GM12878 (cell line): ENCODE data around the gene NTM. TPM values are rescaled to one million over a fixed set of nuclear protein-coding genes. Genes with fewer than 3 reads are reported as not detected.

ENCODE experiments used
- ATAC-seq: fragments of 200-7000 bp; cut with Tn5 transposase; 3 replicates; pipeline ENCODE4 v1.9.1; 2020; ENCODE audit warnings: mild to moderate bottlenecking, moderate library complexity
- BruUV-seq: library from RNA; stranded (reverse); fragments of 400-500 nt; replicated peaks from 2 replicates; lab custom pipeline; 2021; lab: Mats Ljungman, UMichigan
- CTCF ChIA-PET: fragments of 300-600 bp; sonication (Branson Sonifier 250); formaldehyde crosslinking; extraction: SDS; loops from one replicate; lab custom pipeline; 2021; ENCODE audit warnings: inconsistent platforms; lab: Yijun Ruan, JAX
- POLR2A ChIA-PET: fragments of 350-600 bp; formaldehyde crosslinking; extraction: SDS; loops from one replicate; lab custom pipeline; 2021; ENCODE audit warnings: inconsistent platforms; lab: Charles Lee
- RAD21 ChIA-PET: fragments of 300-600 bp; sonication (Branson Sonifier 250); formaldehyde crosslinking; loops from one replicate; lab custom pipeline; 2023; ENCODE audit warnings: antibody characterized with exemption; ENCODE audit not compliant: unreplicated experiment; lab: Charles Lee
- SMC1A ChIA-PET: fragments of 300-600 bp; sonication (Branson Sonifier 250); formaldehyde crosslinking; loops from one replicate; lab custom pipeline; 2023; ENCODE audit not compliant: unreplicated experiment, uncharacterized antibody; lab: Charles Lee
- DNase-seq: peaks from one replicate; pipeline ENCODE4 v3.0.0-alpha.2; 2011; ENCODE audit warnings: low read depth, low spot score
- FAIRE-seq: peaks from 3 replicates; lab custom pipeline; 2011; peaks lifted over from hg19 to GRCh38; lab: Jason Lieb, UNC
- H2AFZ ChIP-seq: 2 replicates; pipeline ENCODE4 v1.6.0; 2011; ENCODE audit warnings: low read depth, low read length, control low read depth; ENCODE audit not compliant: control insufficient read depth
- H3K27ac ChIP-seq: 2 replicates; pipeline ENCODE4 v1.5.1; 2011; ENCODE audit warnings: control low read depth; ENCODE audit not compliant: control insufficient read depth, insufficient read depth
- H3K27me3 ChIP-seq, 2 experiments: replicated peaks in 1 of 2; 2 replicates each; pipeline versions ENCODE4 v1.6.0 to v1.6.1; 2011; ENCODE audit warnings: low read length in 1 of 2; ENCODE audit not compliant: control insufficient read depth in 2 of 2, insufficient read depth in 2 of 2
- H3K36me3 ChIP-seq, 2 experiments: 2 replicates each; pipeline ENCODE4 v1.5.1; 2011; ENCODE audit warnings: low read length in 1 of 2; ENCODE audit not compliant: control insufficient read depth in 2 of 2, insufficient read depth in 2 of 2
- H3K4me1 ChIP-seq: 2 replicates; pipeline ENCODE4 v1.6.1; 2011; ENCODE audit warnings: mild to moderate bottlenecking, low read length, moderate library complexity, mixed read lengths; ENCODE audit not compliant: control insufficient read depth, insufficient read depth
- H3K4me2 ChIP-seq: 2 replicates; pipeline ENCODE4 v1.6.0; 2011; ENCODE audit warnings: control low read depth; ENCODE audit not compliant: control insufficient read depth, insufficient read depth
- H3K4me3 ChIP-seq: fragments of 200-600 bp; sonication (generic); 2 replicates; pipeline ENCODE4 v1.5.1; 2016
- H3K79me2 ChIP-seq: 2 replicates; pipeline ENCODE4 v1.6.0; 2011; ENCODE audit warnings: low read length; ENCODE audit not compliant: control insufficient read depth, insufficient read depth
- H3K9ac ChIP-seq: 2 replicates; pipeline ENCODE4 v1.8.0; 2011; ENCODE audit warnings: low read length, control low read depth, mixed read lengths; ENCODE audit not compliant: control insufficient read depth, insufficient read depth
- H3K9me3 ChIP-seq: replicated peaks from 3 replicates; pipeline ENCODE4 v1.5.1; 2011; ENCODE audit warnings: mild to moderate bottlenecking, low read length; ENCODE audit not compliant: control insufficient read depth, insufficient read depth
- H4K20me1 ChIP-seq: 2 replicates; pipeline ENCODE4 v1.6.0; 2011; ENCODE audit not compliant: control insufficient read depth, insufficient read depth
- IKZF1 ChIP-seq: fragments of 450-650 bp; conservative IDR thresholded peaks from 2 replicates; pipeline ENCODE4 v1.6.1; 2017; ENCODE audit warnings: antibody characterized with exemption, mild to moderate bottlenecking
- PML ChIP-seq: IDR thresholded peaks from 2 replicates; pipeline ENCODE4 v1.6.1; 2012; ENCODE audit warnings: low read length, inconsistent platforms
- RAD21 ChIP-seq: IDR thresholded peaks from 2 replicates; pipeline ENCODE4 v1.6.1; 2011; ENCODE audit warnings: mild to moderate bottlenecking, low read depth, low read length, moderate library complexity; ENCODE audit not compliant: insufficient read depth
- TARDBP ChIP-seq: IDR thresholded peaks from 2 replicates; pipeline ENCODE4 v1.6.1; 2016; ENCODE audit warnings: borderline replicate concordance
- ZNF384 ChIP-seq: IDR thresholded peaks from 2 replicates; pipeline ENCODE4 v1.6.1; 2012; ENCODE audit warnings: low read depth, mild to moderate bottlenecking, low read length, improper control_type of control experiment, borderline replicate concordance
- WGBS: methylation state at CpG from one replicate; pipeline ENCODE4 v1.1.6; 2016; ENCODE audit warnings: low lambda C conversion rate; ENCODE audit not compliant: insufficient replicate concordance, insufficient coverage; ENCODE audit errors: missing lambda C conversion rate; 5-methylcytosine and 5-hydroxymethylcytosine counted together
- in situ Hi-C: fragments of 300-500 bp; cut with MboI; formaldehyde crosslinking; loops from 9 replicates; pipeline ENCODE4 v1.14.3; 2018; ENCODE audit warnings: mixed read lengths
- intact Hi-C: fragments of 100-400 bp; cut with micrococcal nuclease; formaldehyde crosslinking; loops from one replicate; pipeline ENCODE4 v1.14.2; 2022; ENCODE audit not compliant: unreplicated experiment
- polyA plus RNA-seq, 11 experiments: library from polyadenylated mRNA; depleted of rRNA in 4 of 11; unstranded in 6 of 11; stranded (reverse) in 5 of 11; fragments of >200 nt; fragmentation: Nextera tagmentation in 4 of 11; fragmentation: Illumina TruSeq in 1 of 11; extraction: Ambion mirVana in 4 of 11; extraction: Trizol in 1 of 11; gene quantifications; 1 replicate in 1 of 11; 2 replicates in 10 of 11; pipeline versions ENCODE4 v1.2.1 to v1.2.3, GENCODE V29; 2011 to 2016; ENCODE audit warnings: inconsistent platforms in 2 of 11, missing spikeins in 2 of 11, low read depth in 1 of 11
- total RNA-seq, 4 experiments: library from RNA; depleted of rRNA in 3 of 4; stranded (reverse); fragments of >200 nt in 3 of 4; fragmentation: Illumina TruSeq in 1 of 4; extraction: Trizol in 1 of 4; gene quantifications; 2 replicates each; pipeline versions ENCODE4 v1.2.1 to v1.2.3, GENCODE V29; 2013 to 2021
- TF ChIP-seq, protein P1 (sequence below): fragments of 450-650 bp; IDR thresholded peaks from 2 replicates; pipeline ENCODE4 v1.6.1; 2017; ENCODE audit warnings: mild to moderate bottlenecking
- TF ChIP-seq, protein P2 (sequence below): fragments of 450-650 bp; IDR thresholded peaks from 2 replicates; pipeline ENCODE4 v1.6.1; 2016; ENCODE audit warnings: mild to moderate bottlenecking
- TF ChIP-seq, protein P3 (sequence below): IDR thresholded peaks from 2 replicates; pipeline ENCODE4 v1.6.1; 2012; ENCODE audit warnings: mild to moderate bottlenecking, low read depth, low read length

NTM gene
- total and polyA plus RNA-seq, 10 of the 15 experiments (the other 5 are each of a cell fraction or from before 2014, with no cell fraction given), result not detected

DNA sequence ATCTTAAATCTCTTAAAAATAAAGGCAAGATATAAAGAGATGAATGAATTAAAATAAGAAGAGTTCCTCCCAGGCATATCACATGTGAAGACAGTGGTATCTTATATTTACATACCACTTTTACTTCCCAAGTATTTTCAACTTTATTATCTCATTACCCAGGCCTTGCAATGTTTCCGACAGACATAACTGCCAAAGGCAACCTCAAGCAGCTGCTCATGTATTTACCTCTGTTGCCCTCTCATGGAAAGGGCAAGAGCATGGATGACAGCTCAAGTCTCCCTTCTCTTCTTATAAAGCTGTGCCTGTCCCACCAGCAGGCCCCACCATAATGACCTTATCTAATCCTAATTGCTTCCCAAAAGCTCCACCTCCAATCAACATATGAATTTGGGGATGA, 894.2 kb downstream of the NTM start (continued):
- TF ChIP-seq, protein P1, sequence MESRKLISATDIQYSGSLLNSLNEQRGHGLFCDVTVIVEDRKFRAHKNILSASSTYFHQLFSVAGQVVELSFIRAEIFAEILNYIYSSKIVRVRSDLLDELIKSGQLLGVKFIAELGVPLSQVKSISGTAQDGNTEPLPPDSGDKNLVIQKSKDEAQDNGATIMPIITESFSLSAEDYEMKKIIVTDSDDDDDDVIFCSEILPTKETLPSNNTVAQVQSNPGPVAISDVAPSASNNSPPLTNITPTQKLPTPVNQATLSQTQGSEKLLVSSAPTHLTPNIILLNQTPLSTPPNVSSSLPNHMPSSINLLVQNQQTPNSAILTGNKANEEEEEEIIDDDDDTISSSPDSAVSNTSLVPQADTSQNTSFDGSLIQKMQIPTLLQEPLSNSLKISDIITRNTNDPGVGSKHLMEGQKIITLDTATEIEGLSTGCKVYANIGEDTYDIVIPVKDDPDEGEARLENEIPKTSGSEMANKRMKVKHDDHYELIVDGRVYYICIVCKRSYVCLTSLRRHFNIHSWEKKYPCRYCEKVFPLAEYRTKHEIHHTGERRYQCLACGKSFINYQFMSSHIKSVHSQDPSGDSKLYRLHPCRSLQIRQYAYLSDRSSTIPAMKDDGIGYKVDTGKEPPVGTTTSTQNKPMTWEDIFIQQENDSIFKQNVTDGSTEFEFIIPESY, result no peak
- no peak for TF ChIP-seq TARDBP
- TF ChIP-seq IKZF1, result no peak

DNA sequence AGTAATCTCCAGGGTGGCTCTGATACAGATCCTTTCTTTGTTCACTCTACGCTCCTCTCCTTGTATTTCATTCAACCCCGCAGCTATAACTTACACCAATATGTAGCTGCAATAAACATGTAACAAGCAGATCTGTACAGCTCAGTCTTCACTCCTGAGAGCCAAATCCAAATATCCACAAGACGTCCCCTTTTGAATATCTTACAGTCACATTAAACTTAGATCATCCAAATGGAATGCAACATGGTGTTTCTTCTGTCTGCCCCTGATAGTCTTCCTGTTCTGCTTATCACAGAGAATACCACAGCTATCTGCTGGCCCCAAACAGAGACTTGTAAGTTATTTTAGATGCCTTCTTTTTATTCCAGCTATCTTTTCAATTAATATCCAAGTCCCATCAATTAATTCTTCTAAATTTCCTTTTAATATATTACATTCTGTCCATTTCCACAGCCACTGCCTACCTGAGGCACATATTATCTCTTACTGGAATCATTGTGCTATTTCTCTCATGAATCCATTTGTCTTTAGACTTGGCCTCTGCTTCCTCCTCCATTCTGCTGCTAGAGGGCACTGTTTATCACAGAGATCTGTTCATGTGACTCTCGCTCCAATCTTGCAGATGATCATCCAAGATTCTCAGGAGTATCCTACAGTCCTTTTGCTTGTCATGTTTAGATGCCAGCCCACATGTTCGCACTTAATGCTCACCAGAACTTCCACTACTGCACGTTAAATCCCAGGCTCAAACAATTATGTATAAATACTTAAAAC, 908.6 kb downstream of the NTM start:
- H4K20me1 ChIP-seq, result no peaks in the 10 kb centered on the region
- ATAC-seq, result peak; percentile 90
- H3K27me3 ChIP-seq, result no peaks in the 10 kb centered on the region
- H3K4me1 ChIP-seq, result no peaks in the 10 kb centered on the region
- peak; percentile 87 for FAIRE-seq
- H3K27ac ChIP-seq, result no peak overlapping the region
- H3K9me3 ChIP-seq, result no peaks in the 10 kb centered on the region
- no peak overlapping the region for H3K4me2 ChIP-seq
- ChIA-PET SMC1A (interaction anchor here (0.6 to 2.0 kb wide), 10 partner anchors 9 to 662 kb away, joined by 3 to 13 read pairs (median 4); no protein-coding TSS in a partner anchor), CTCF (interaction anchor here (0.7 to 4.8 kb wide), 20 partner anchors 8 to 662 kb away, joined by 3 to 38 read pairs (median 4); no protein-coding TSS in a partner anchor), POLR2A (interaction anchor here (0.6 kb wide), 1 partner anchor 123 kb away, joined by 3 read pairs; no protein-coding TSS in a partner anchor), RAD21 (interaction anchor here (0.6 to 2.1 kb wide), 2 partner anchors 37 to 123 kb away, joined by 3 to 19 read pairs; no protein-coding TSS in a partner anchor)
- BruUV-seq, result no TSS peak
- no peaks in the 10 kb centered on the region for H3K36me3 ChIP-seq
- H3K9ac ChIP-seq, result no peak overlapping the region
- no peak overlapping the region for H2AFZ ChIP-seq
- H3K79me2 ChIP-seq, result no peaks in the 10 kb centered on the region
- WGBS, result 10% methylated on average over 6 of the region's 6 CpGs
- intact Hi-C loops (loop anchor here (1.0 to 5.0 kb wide), 2 partner anchors 123 to 663 kb away; no protein-coding TSS in a partner anchor), in situ Hi-C loops (loop anchor here (10.0 kb wide), 1 partner anchor 116 kb away; no protein-coding TSS in a partner anchor)
- DNase-seq, result peak; percentile 4
- H3K4me3 ChIP-seq, result no peak overlapping the region
- TF ChIP-seq, protein P2, sequence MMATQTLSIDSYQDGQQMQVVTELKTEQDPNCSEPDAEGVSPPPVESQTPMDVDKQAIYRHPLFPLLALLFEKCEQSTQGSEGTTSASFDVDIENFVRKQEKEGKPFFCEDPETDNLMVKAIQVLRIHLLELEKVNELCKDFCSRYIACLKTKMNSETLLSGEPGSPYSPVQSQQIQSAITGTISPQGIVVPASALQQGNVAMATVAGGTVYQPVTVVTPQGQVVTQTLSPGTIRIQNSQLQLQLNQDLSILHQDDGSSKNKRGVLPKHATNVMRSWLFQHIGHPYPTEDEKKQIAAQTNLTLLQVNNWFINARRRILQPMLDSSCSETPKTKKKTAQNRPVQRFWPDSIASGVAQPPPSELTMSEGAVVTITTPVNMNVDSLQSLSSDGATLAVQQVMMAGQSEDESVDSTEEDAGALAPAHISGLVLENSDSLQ, result no peak
- TF ChIP-seq, protein P1, result no peak
- TF ChIP-seq PML (no peak), RAD21 (peak; percentile 89), ZNF384 (no peak)
- TF ChIP-seq, protein P3, sequence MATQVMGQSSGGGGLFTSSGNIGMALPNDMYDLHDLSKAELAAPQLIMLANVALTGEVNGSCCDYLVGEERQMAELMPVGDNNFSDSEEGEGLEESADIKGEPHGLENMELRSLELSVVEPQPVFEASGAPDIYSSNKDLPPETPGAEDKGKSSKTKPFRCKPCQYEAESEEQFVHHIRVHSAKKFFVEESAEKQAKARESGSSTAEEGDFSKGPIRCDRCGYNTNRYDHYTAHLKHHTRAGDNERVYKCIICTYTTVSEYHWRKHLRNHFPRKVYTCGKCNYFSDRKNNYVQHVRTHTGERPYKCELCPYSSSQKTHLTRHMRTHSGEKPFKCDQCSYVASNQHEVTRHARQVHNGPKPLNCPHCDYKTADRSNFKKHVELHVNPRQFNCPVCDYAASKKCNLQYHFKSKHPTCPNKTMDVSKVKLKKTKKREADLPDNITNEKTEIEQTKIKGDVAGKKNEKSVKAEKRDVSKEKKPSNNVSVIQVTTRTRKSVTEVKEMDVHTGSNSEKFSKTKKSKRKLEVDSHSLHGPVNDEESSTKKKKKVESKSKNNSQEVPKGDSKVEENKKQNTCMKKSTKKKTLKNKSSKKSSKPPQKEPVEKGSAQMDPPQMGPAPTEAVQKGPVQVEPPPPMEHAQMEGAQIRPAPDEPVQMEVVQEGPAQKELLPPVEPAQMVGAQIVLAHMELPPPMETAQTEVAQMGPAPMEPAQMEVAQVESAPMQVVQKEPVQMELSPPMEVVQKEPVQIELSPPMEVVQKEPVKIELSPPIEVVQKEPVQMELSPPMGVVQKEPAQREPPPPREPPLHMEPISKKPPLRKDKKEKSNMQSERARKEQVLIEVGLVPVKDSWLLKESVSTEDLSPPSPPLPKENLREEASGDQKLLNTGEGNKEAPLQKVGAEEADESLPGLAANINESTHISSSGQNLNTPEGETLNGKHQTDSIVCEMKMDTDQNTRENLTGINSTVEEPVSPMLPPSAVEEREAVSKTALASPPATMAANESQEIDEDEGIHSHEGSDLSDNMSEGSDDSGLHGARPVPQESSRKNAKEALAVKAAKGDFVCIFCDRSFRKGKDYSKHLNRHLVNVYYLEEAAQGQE, result no peak
